HG02840 (cell line): ENCODE measurements around the gene ATAD2B.

Source experiments
- ATAC-seq: cut with Tn5 transposase; IDR thresholded peaks from one replicate; pipeline ENCODE4 v1.9.1; 2021; ENCODE audit warnings: mild to moderate bottlenecking, moderate library complexity, moderate number of reproducible peaks; ENCODE audit not compliant: unreplicated experiment, low FRiP score

ATAD2B gene

DNA sequence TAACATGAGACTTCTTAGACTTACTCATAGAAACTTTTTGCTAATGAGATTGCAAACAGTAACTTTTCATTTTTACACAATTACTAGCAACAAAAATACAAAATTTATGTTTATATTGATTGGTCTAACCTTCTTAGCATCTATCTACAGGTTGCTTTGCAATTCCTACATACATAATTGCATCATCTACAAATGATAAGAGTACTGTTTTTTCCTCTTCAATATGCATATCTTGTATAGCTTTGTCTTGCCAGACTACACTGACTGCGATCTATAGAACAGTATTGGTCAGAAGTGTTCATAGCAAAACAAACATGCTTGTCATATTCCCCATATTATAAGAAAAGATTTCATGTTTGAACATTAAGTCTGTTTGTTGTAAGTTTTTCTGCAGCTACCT lies 87.9 kb downstream of the ATAD2B start:
- no peak for ATAC-seq

DNA sequence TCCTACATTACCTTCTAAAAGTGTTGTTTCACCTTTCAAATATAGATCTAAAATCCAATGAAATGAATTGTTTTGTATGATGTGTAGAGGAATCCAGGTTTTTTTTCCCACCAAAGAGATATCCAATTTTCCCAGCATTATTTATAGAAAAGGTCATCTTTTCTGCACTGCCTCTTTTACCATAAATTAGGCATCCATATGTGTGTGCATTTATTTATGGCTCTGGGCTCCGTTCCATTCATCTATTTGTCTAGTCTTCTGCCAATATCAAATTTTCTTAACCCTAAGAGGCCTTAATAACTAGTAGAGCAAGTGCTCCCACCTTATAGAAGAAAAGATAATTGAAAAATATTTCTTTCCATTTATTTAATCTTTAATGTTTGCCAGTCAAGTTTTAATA lies 88.3 kb downstream of the ATAD2B start:
- ATAC-seq = no peak

GRCh38 chr2:23837871-23838270 lies 89.1 kb downstream of the ATAD2B start:
- no peak for ATAC-seq

DNA sequence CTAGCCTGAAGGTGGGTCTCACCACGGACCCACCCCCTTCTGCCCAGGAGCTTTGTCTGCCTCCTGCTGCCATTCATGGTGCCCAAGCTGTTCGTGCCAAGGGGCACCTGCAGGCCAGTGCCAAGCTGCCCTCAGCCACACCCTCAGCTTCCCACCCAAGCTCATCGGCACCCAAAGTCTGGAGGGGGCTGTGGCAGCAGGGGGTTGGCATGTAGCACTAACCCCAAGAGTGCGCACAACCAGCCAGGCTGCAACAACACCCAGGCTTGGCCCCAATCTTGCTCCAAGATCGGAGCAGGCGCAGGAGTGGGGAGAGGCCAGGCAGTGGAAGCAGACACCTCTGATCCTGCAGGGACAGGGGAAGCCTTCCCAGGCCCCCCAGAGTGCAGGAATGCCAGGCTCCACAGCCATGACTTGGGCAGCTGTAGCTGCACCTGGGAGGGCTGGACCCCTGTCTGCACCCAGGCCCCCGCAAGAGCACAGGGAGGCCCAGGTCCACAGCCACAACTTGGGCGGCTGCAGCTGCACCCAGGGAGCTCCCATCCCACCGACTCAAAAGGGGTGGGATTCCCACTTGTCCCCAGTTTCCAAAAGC lies 89.9 kb downstream of the ATAD2B start:
- ATAC-seq = no peak

DNA sequence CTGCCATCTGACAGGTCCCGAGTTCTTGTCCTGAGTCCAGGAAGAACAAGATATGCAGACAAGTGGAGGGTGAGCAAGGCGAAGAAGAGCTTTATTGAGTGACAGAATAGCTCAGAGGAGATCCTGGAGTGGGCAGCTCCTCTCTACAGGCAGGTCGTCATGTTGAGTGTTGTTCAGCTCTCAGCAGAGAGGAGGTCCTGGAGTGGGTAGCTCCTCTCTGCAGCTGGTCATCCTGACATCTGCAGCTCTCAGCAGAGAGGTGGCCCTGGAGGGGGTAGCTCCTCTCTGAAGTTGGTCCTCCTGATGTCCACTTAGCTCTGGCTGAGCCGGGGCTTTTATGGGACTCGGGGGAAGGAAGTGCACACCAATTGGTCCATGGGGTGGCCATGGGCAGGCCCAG lies 90.4 kb downstream of the ATAD2B start:
- no peak for ATAC-seq

GRCh38 chr2:23835988-23836387 lies 90.9 kb downstream of the ATAD2B start:
- no peak for ATAC-seq

DNA sequence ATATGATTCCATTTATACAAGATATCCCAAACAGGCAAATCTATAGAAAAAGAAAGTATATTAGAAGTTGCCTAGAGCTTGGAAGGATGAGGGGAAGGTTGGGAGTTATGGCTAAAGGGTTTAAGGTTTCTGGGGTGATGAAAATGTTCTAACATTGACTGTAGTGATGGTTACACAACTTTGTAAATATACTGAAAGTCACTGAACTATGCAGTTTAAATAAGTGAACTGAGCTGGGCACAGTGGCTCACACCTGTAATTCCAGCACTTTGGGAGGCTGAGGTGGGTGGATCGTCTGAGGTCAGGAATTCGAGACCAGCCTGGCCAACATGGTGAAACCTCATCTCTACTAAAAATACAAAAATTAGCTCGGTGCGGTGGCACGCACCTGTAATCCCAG lies 91.5 kb downstream of the ATAD2B start:
- ATAC-seq = no peak

DNA sequence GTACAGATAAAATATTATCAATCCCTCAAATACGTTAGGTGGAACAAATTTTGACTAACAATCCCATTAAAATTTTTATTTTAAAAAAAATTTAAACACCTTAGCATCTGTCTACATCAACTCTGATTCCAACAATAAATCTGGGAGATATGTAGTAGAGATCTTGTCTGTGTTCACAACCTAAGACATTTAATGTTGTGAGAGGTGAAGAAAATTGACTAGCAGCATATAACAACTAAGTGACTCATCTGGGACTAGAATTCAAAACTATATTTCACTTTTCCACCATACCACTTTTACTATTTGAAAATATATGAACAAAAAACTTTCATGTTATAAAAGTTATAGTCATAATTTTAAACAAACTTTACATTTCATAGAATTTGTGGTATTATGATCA lies 97.9 kb downstream of the ATAD2B start:
- ATAC-seq = no peak

- ATAC-seq = no peak
Measured at GRCh38 chr2:23828256-23828980, 98.5 kb downstream of the ATAD2B start.

DNA sequence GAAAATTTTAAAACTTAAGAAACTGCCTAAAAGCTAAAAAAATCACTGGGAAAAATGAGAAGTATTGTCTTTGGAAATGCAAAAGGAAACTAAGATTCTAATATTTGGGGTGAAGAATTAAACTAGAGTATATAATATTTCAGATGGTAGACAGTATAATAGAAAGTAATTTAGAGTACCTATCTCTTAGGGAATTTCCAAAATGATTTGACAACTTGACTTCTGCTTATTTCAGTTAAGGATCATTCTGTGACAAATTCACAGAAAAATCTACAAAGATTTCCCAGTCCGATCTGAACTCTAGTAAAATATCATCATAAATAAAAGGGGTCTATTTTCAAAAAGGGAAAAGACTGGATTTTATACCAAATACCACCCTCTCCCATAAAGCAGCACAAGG lies 99.6 kb downstream of the ATAD2B start:
- no peak for ATAC-seq

DNA sequence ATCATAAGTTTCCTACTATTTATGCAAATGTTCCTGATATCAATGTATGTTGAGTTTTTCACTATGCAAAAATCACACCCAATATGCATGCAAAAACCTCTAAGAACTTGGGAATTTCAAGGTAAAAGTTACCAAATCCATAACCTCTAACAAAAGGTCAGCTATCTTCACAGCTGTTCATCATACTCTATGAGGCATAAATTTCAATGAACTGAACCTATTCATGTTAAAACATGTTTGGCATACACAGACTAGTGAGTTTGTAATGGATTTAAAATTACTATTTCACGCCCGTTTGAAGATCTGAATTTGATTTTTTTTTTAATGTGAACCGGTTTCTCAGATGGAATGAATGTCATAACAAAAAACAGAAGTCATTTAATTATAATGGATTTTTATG lies 100.2 kb downstream of the ATAD2B start:
- no peak for ATAC-seq

- ATAC-seq = no peak
Measured at GRCh38 chr2:23826040-23826439, 100.9 kb downstream of the ATAD2B start.

DNA sequence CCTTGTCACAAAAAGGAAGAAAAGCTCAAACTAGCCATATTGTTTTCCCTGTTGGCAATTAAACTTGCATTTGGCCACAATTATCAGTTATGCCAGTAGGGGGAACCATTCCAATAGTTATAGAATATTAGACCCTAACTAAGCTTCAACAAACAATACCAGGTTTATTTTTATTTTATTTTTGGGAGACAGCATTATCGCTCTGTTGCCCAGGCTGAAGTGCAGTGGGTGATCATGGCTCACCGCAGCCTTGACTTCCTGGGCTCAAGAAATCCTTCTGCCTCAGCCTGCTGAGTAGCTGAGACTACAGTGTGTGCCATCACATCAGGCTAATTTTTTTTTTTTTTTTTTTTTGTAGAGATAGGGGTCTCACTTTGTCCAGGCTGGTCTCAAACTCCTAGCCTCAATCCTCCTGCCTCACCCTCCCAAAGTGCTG lies 102.1 kb downstream of the ATAD2B start:
- ATAC-seq = no peak

GRCh38 chr2:23823863-23824262 lies 103.1 kb downstream of the ATAD2B start:
- ATAC-seq = no peak

DNA sequence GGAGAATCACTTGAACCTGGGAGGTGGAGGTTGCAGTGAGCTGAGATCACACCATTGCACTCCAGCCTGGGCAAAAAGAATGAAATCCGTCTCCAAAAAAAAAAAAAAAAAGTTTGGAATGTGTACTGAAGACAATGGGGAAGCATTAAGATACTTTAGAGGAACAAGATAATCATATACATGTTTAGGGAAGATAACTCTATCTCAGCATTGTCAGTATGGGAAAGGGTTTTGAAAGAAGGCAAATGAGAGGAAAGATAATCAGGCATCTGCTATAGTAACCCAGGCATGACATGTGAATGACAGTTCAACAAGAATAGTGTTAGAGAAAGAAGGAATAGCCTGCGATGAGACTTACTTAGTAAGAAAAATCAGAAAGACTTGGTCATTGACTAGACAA lies 112.0 kb downstream of the ATAD2B start:
- no peak for ATAC-seq

GRCh38 chr2:23813438-23813837 lies 113.5 kb downstream of the ATAD2B start:
- ATAC-seq = no peak

DNA sequence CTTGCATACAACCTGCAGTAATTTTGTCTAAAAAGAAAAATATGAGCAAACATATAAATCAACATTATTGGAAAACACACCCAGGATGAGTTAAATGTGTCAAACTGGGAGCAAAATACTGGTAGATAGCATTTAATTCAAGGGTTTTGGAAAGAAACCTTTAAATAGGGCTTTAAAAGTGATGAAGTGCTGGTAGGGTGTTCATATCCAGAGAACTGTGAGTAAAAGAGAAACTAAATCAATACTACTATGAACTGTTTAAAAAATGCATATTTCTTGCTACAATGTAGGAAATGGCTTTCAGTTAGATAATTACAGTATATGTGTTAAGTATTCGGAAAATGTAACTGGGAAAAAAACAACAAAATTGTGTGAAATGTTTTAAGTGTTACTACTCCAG lies 117.8 kb downstream of the ATAD2B start:
- ATAC-seq = no peak

DNA sequence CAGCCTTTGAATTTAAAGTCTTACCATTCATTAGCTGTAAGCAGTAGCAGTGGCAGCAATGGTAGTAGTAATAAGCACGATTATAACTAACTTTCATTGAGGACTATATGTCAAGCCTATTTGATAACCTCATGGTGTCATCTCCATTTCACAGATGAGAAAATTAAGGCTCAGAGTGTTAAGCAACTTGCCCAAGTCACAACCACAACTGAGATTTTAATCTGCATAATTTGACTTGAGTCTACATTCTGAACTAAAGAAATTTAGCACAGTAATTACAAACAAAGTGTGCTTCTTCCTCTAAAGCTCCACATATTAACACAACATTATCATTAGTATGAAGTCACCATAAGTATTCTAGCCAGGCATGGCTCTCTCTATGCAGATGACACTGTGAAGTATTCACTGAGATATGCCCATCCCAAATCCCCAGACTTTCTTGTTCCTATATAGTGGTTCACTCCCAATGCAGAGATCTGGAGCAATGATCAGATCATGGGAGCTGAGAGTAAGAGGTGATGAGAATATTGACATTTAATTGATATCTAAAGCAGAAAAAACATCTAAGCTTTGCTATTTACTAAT lies 120.2 kb downstream of the ATAD2B start:
- ATAC-seq = no peak

- no peak for ATAC-seq
Measured at GRCh38 chr2:23806201-23806600, 120.7 kb downstream of the ATAD2B start.

GRCh38 chr2:23803965-23804542 lies 122.9 kb downstream of the ATAD2B start:
- ATAC-seq = no peak

DNA sequence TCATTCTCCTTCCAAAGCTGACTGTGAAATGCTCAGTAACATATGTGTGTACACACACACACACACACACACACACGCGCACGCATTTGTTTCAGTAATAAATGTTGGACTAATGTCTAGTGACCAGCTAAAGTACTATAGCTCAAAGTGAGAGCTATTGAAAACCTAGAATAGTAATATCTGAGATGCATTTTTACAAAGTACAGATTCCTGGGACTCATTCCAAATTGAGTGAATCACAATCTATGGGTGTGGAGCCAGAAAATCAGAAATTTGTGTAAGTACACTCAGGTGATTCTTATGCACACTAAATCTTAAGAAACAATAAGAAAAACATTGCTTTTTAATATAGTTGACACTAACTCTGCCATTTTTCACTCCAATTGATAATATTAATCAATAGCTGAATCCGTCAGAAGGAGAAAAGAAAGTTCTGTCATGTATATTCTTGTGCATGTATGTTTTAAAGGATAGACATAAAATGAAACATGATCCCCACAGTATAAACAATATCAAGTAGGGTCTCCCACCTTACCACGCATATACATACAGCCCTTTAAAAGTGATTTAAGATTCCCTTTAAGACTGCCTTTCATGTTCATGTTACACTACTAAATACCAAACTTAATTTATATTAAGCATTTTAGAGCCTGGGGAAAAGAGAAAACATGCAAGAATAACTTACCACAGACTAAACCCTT lies 123.5 kb downstream of the ATAD2B start:
- ATAC-seq = no peak
